DND-41 (cell line): ENCODE data around the gene SYCE3.
"Not testable (repeated sequence)": the region's sequence is repeated elsewhere in the genome, so short reads cannot be mapped to it uniquely, and the experiment has no call there.

Experiments
- ATAC-seq: fragments of 200-7000 bp; cut with Tn5 transposase; 3 replicates; pipeline ENCODE4 v1.9.1; 2021; ENCODE audit warnings: low read depth; ENCODE audit not compliant: insufficient read depth
- DNase-seq: peaks from one replicate; pipeline ENCODE4 v3.0.0-alpha.2; 2020
- H2AFZ ChIP-seq: 2 replicates; pipeline ENCODE4 v1.6.0; 2012; ENCODE audit warnings: low read depth, low read length
- H3K27ac ChIP-seq: 2 replicates; pipeline ENCODE4 v1.5.1; 2012; ENCODE audit warnings: low read length, inconsistent platforms
- H3K27me3 ChIP-seq: fragments of 200-600 bp; sonication (generic); 2 replicates; pipeline ENCODE4 v1.6.0; 2012; ENCODE audit warnings: low read length, mild to moderate bottlenecking, inconsistent platforms; ENCODE audit not compliant: insufficient read depth, poor library complexity
- H3K36me3 ChIP-seq: 2 replicates; pipeline ENCODE4 v1.5.1; 2012; ENCODE audit warnings: low read length, inconsistent platforms; ENCODE audit not compliant: insufficient read depth
- H3K4me1 ChIP-seq: 2 replicates; pipeline ENCODE4 v1.5.1; 2012; ENCODE audit warnings: mild to moderate bottlenecking, low read length; ENCODE audit not compliant: insufficient read depth
- H3K4me2 ChIP-seq: 2 replicates; pipeline ENCODE4 v1.6.0; 2012; ENCODE audit warnings: mild to moderate bottlenecking, moderate library complexity, low read length, inconsistent platforms; ENCODE audit not compliant: insufficient read depth
- H3K4me3 ChIP-seq, 2 experiments: fragments of 200-600 bp in 1 of 2; shearing (Covaris generic) in 1 of 2; 2 replicates each; pipeline ENCODE4 v1.5.1; 2012 to 2016; ENCODE audit warnings: inconsistent platforms in 2 of 2, low read length in 2 of 2, mild to moderate bottlenecking in 2 of 2, low read depth in 1 of 2, moderate library complexity in 1 of 2
- H3K79me2 ChIP-seq: 2 replicates; pipeline ENCODE4 v1.6.0; 2012; ENCODE audit warnings: low read length, inconsistent platforms; ENCODE audit not compliant: insufficient read depth
- H3K9ac ChIP-seq: 2 replicates; pipeline ENCODE4 v1.6.0; 2012; ENCODE audit warnings: low read depth, mild to moderate bottlenecking, inconsistent platforms, low read length, moderate library complexity
- H3K9me3 ChIP-seq: 2 replicates; pipeline ENCODE4 v1.5.1; 2012; ENCODE audit warnings: low read length, moderate library complexity, mild to moderate bottlenecking, inconsistent platforms; ENCODE audit not compliant: insufficient read depth, severe bottlenecking
- H4K20me1 ChIP-seq: 2 replicates; pipeline ENCODE4 v1.6.0; 2012; ENCODE audit warnings: low read length; ENCODE audit not compliant: insufficient read depth
- CTCF ChIP-seq: IDR thresholded peaks from 2 replicates; pipeline ENCODE4 v1.5.1; 2012; ENCODE audit warnings: borderline replicate concordance, low read length, moderate library complexity, mild to moderate bottlenecking; ENCODE audit not compliant: poor library complexity, severe bottlenecking; ENCODE audit errors: extremely low read depth
- EZH2 ChIP-seq: IDR thresholded peaks from 3 replicates; pipeline ENCODE4 v1.6.1; 2012; ENCODE audit warnings: borderline replicate concordance, low read depth, mild to moderate bottlenecking, moderate library complexity, low read length, inconsistent platforms; ENCODE audit not compliant: severe bottlenecking

Gene SYCE3

GRCh38 chr22:50610581-50610980 is 47.9 kb upstream of the SYCE3 start:
- Histone ChIP-seq H3K9ac (no peak overlapping the region), H3K4me1 (no peaks in the 10 kb centered on the region), H4K20me1 (no peaks in the 10 kb centered on the region), H3K9me3 (no peaks in the 10 kb centered on the region), H3K27me3 (no peaks in the 10 kb centered on the region), H3K79me2 (no peaks in the 10 kb centered on the region), H3K4me2 (no peak overlapping the region), H3K36me3 (no peaks in the 10 kb centered on the region), H3K27ac (no peak overlapping the region), H3K4me3 (no peak overlapping the region), H2AFZ (no peak overlapping the region)
- TF ChIP-seq CTCF, result no peak
- TF ChIP-seq EZH2, result no peak
- ATAC-seq (no peak), DNase-seq (no peak)

- Histone ChIP-seq H3K4me2 (no peak overlapping the region), H3K4me1 (no peaks in the 10 kb centered on the region), H3K9ac (no peak overlapping the region), H4K20me1 (no peaks in the 10 kb centered on the region), H2AFZ (no peak overlapping the region), H3K79me2 (no peaks in the 10 kb centered on the region), H3K27ac (no peak overlapping the region), H3K27me3 (no peaks in the 10 kb centered on the region), H3K9me3 (no peaks in the 10 kb centered on the region), H3K4me3 (no peak overlapping the region), H3K36me3 (no peaks in the 10 kb centered on the region)
- no peak for DNase-seq
- ATAC-seq, result no peak
- no peak for TF ChIP-seq EZH2
- TF ChIP-seq CTCF, result no peak
Observed at GRCh38 chr22:50610041-50610451, 47.3 kb upstream of the SYCE3 start.

GRCh38 chr22:50609599-50609998 is 46.9 kb upstream of the SYCE3 start:
- Histone ChIP-seq H3K4me3 (no peak overlapping the region), H3K4me1 (no peaks in the 10 kb centered on the region), H3K36me3 (no peaks in the 10 kb centered on the region), H3K27ac (no peak overlapping the region), H3K27me3 (no peaks in the 10 kb centered on the region), H3K9ac (no peak overlapping the region), H3K4me2 (no peak overlapping the region), H3K79me2 (no peaks in the 10 kb centered on the region), H2AFZ (no peak overlapping the region), H4K20me1 (no peaks in the 10 kb centered on the region), H3K9me3 (no peaks in the 10 kb centered on the region)
- DNase-seq, result no peak
- TF ChIP-seq EZH2, result no peak
- no peak for TF ChIP-seq CTCF
- ATAC-seq, result no peak

GRCh38 chr22:50608996-50609395 is 46.3 kb upstream of the SYCE3 start:
- Histone ChIP-seq H3K4me3 (no peak overlapping the region), H3K4me2 (no peak overlapping the region), H3K79me2 (no peaks in the 10 kb centered on the region), H3K4me1 (no peaks in the 10 kb centered on the region), H2AFZ (no peak overlapping the region), H4K20me1 (no peaks in the 10 kb centered on the region), H3K27ac (no peak overlapping the region), H3K9me3 (no peaks in the 10 kb centered on the region), H3K36me3 (no peaks in the 10 kb centered on the region), H3K27me3 (no peaks in the 10 kb centered on the region), H3K9ac (no peak overlapping the region)
- no peak for DNase-seq
- no peak for ATAC-seq
- TF ChIP-seq EZH2, result no peak
- TF ChIP-seq CTCF, result no peak

- H3K9ac ChIP-seq, H3K27me3 ChIP-seq, H4K20me1 ChIP-seq: not testable (repeated sequence)
Observed at GRCh38 chr22:50608058-50608840, 45.5 kb upstream of the SYCE3 start.

More at GRCh38 chr22:50608058-50608840, 45.5 kb upstream of the SYCE3 start:
- not testable (repeated sequence) for H3K4me2 ChIP-seq, H2AFZ ChIP-seq, H3K79me2 ChIP-seq, H3K27ac ChIP-seq, DNase-seq, ATAC-seq, H3K36me3 ChIP-seq, H3K4me1 ChIP-seq, H3K9me3 ChIP-seq, H3K4me3 ChIP-seq
